ENCODE results near the gene DNAH1.

The DNAH1 gene

DNA sequence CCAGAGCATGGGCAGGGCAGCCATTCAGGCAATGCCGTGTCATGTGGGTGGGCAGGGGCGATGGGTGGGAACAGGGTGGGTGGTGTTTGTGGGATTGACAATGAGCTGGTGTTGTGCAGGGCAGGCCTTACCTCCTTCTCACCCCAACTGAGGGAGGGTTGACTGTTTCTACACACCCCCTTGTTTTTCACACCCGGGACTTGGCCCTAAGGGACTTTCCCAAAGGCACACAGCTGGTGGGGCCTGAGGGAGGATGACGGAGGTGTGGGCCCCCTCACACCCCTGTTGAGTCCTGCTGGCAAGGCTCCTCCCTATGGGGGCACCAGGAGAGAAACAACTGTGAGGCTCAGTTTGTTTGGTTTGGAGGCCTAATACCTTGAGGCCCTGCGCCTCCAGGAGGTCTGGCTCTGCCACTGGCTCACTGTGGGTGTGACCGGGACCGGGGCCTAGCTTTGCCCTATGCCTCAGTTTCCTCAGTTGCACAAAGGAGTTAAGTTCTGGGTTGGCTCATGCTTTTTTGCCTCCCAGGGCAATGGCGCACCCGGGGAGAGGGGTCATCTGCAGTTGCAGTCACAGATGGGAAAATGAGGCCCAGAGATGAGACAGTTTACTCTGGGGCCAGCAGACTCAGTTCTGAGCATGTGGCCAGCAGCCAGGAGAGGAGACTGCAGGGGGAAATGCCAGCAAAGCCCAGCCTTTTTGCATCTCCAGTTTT lies 5.1 kb upstream of the DNAH1 start:
- DNase-seq (ENCODE audit: low read depth in 3 of 3), result peak in 2 of 3 experiments; percentile 5 to 17

DNA sequence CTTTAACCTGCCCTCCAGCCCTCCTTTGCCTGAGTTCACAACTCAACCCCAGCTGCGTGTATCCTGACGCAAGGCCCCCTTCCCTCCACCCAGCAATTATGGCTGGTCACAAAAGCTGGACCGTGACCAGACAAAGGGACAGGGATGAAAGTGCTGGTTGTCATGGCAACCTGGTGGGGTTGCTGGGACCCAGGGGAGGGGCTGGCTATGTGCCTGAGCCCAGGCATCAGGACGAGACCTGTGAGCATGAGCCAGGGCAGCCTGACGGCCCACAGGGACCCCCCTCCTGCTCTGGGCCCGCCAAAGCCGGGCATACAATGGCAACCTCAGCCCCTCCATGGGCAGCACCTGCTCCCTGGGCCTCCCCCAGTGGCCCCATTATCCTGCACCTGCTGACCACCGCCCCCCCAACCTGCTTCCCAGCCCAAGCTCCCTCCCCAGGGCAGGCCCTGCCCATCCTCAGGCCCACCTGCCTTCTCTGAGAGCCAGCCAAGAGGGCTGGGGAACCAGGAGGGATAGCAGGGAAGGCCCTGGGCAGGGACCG lies 4.5 kb upstream of the DNAH1 start:
- DNase-seq (ENCODE audit: low read depth in 3 of 3), result no peak

DNA sequence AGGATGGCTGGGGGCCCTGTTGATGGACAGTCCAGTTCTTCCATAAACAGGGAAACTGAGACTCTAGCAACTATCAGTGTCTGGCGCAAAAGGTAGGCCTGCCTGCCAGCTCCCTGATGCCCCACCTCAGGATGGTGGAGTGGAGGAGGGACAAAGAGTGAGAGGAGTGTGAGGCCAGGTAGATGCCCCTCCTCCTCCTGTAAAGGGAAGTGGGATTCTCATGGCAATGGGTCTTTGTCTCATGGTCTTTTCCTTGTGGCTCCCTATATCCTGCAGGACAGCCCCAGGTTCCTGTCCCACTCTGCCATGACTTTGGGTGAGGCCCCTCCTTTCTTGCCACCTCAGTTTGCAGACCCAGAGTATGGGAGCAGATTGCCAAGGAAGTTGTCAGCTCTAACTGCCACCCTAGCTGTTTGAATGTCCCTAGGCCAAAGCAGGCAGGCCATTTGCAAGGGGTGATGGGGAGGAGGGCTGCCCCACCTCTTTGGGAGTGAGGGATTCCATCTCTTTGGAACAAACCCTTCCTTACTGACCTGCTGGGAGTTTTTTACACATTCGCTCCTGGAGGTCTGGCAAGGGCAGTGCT lies 2.8 kb upstream of the DNAH1 start:
- no peak for DNase-seq (ENCODE audit: low read depth in 3 of 3)

DNA sequence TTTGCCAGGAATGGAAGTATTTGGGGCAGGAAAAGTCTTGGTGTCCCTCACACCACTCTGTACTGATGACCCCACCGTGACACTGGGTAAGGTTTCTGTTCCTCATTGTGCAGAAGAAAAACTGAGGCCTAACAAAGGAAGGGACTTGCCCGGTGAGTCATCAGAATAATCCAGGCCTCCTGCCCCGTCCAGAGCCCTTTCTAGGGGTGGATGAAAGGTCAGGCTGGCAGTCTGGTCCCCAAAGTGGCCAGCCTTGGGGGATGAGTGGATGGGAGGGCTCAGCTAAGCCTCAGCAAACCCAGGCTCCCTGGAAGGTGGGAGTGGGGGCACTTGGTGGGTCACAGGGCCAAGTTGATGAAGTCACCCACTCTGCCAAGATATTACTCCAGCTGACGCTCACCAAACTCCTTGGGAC lies 2.3 kb upstream of the DNAH1 start:
- DNase-seq (ENCODE audit: low read depth in 3 of 3), result no peak

DNA sequence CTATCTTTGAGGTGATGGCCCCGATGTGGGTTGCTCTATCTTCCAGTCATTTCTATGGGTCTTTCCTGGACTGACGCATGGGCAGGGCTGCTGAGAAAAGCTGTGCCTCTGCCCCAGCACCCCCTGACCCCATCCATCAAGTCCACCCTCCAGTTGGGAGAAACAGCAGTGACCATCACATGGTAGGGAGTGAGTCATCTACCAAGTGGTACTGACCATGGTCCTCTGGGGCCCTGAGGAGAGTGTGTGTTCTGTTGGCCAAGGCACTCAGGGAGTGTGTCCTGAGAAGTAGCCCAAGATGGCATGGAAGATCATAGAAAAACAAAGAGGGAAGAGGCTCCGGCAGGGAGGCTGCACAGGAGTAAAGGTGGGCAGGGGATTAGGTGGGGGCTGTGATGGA lies 1.6 kb upstream of the DNAH1 start:
- DNase-seq (ENCODE audit: low read depth in 3 of 3), result no peak

DNA sequence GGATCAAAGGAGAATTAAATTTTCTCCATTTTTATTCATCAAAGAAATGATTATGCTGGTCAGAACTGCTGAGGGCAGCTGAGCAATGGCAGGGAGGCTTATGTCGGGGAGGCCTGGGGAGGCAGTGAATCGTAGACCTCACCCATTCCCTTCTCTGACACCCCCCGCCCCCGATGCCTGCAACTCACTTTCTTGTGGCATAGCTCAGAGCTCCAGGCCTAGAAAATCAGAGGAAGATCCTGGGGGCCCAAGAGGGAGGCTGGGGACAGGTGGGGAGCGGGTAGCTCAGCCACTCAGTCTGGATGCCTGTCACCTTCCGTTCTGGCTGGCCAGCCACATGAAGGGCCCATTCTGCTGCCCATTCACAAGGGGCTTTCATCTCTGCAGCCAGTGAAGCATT lies 1.1 kb upstream of the DNAH1 start:
- no peak for DNase-seq (ENCODE audit: low read depth in 3 of 3)

DNA sequence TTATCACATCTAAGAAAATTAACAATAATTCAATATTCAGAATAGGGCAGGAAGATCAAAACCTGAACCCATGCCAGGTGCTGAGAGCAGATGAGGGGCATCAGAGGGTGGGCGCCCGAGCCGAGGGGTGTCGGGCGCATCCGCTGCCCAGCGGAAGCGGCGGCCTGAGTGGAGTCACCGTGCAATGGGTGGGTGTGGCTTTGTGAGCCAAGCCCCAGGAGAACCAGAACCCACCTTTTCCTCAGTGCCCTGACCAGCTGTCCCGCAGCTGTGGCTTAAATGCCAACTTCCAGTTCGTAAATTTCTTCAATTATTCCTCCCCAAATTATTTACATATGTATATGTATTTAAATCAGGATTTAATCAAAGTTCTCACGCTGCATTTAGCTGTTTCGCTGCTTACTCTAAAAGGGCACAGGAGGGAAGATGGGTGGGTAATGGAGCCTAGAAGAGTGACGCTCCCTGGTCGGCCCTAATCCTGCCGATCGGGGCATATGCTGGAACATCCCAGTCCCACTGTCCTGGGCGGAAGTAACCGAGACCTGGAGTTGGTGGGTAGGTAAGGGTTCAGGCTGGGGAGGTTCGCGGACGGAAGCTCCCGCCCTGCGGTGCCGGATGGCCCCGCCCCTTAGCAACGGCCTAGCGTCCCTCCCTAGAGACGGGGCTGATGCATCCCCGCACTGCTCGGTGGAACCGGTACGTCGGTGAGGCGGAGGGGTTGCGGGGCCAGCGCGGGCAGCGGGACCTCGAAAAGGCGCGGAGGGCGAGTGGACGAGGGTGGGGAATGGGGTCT lies 1.3 kb downstream of the DNAH1 start:
- peak; percentile 35 to 49 (median 46) for DNase-seq (ENCODE audit: low read depth in 3 of 3)

DNA sequence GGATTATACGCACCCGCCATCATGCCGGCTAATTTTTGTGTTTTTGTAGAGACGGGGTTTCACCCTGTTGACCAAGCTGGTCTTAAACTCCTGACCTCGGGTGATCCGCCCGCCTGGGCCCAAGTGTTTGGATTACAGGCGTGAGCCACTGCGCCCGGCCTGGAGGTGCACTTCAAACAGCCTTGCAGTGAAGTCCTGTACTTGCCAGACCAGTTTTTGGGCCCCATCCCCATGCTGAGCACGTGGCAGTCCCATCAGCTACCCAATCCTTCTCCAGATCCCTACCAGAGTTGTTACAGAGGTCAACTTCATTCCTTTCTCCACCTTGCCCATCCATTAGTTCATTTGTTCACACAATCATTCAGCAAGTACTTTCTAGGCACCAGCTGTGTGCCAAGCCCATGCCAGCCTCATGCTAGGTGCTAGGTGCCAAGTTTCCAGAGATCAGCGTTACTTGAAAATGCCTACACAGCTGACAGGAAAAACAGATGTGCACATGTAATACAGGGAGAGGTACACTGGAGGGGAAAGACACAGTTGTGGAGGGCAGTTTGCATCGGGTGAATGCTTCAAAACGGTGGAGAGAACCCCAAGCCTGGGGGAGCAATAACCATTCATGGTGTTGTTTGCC lies 2.2 kb downstream of the DNAH1 start:
- DNase-seq (ENCODE audit: low read depth in 3 of 3), result no peak

DNA sequence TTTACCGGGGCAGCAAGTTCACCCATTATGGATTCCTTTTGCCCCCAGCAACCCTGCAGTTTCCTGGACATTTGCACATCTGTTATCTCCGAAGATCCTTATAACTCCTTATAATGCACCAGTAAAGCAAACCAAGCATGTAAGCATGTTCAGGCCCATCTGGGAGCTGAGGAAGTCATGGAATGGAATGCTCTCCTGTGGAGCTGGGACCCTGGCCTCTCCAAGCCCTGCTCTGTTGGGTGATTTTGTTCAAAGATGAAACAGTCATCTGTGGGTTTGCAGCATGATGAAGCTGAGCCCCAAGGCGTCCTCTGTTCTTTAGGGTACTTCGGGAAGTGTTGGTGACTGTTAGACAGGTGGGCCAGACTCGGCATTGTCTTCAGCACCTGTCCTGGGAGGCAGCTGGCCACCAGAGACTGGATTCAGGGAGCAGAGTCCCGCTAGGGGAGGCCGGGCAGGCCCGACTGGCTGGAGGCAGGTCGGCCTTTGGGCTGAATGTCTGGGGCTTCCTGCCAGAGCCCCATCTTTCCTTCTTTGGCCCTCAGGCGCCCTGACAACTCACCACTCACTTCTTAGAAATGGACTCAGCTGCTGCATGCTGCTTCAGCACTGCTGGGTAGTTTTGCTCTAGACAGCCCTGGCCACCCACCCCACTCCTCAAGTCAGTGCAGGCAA lies 3.9 kb downstream of the DNAH1 start:
- DNase-seq (ENCODE audit: low read depth in 3 of 3), result no peak

DNA sequence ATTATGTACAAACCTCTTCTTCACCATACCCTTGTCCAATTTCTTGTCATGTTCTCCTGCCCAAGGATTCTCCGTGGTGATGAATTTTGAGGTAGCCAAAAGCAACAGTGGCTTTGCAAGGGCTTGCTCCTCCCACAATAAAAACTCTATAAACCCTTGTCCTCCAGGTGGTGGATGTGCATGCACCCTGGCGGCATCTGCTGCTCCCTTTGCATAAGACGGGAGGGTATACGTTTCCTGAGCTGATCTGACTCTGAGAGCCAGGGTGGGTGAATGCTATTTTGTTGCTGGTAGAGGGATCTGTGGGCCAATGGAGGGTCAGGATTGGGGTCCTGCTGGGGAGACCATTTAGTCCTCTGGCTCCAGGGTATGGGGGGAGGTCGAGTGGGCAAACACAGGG lies 5.4 kb downstream of the DNAH1 start:
- no peak for DNase-seq (ENCODE audit: low read depth in 3 of 3)

DNA sequence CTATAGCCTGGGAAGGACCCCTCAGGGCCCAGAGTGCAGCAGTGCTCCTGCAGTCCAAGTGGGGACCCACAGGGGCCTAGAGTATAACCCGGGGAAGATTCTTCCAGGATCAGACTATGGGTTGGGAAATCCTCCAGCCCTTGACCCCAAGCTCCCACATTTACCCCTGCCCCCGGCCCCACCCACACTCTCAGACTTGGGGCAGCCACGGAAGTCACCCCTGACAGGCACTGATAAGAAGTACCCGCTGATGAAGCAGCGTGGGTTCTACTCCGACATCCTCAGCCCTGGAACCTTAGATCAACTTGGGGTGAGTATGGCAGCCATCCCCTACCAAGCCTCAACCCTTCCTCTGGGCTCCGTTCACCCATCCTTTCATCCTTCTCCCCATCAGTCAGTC lies 6.3 kb downstream of the DNAH1 start:
- no peak for DNase-seq (ENCODE audit: low read depth in 3 of 3)

DNA sequence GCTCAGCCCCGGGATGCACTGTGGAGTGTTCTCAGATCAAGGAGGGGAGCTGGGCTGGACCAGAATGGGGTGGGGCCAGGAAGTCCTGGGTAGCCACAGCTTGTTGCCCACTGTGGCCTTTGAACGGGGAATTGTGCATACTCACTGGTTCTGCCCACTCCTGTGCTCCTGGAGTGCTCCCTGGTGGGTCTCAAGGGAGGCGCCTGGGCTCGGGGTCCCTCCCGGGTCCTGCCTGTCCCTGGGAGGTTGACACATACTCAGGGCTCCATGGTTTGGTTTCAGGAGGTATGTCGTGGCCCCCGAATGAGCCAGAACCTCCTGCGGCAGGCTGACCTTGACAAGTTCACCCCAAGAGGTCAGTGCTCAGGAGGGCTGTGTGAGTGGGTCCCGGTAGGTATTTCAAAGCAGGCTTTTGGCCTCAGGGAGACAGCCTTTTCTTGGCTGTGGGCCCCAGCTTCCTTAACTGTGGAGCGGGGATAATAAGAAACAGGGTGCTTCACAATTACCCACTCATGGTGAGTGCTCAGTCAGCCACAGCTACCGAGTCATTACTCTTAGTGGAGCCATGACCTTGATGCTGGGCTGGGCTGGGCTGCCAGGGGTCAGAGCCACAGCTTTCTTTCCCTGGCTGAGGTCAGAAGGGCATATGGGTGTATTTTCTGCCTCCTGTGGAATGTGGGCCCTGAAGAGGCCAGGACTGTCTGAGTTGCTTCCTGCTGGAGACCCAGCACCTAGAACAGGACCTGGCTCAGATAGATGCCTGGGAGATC lies 7.6 kb downstream of the DNAH1 start:
- DNase-seq (ENCODE audit: low read depth in 3 of 3), result no peak

DNA sequence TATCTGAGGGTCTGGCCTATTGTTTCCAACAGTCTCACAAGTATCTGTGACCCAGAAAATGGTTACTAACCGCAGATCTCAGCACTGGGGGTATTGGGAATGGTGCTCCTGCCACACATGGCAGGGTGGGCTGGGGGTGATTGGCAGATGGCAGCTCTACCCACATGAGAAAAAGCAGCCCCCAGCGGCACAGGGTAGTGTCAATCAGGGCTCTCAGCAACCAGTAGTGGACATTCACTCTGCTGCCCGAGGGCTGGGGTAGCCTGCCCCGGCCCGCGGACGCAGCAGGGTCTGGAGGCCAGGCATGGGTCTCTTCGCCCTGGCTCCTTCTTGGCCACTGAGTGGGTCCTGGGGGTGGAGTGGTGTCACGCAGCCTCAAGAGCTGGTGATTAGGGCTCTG lies 8.6 kb downstream of the DNAH1 start:
- no peak for DNase-seq (ENCODE audit: low read depth in 3 of 3)

DNA sequence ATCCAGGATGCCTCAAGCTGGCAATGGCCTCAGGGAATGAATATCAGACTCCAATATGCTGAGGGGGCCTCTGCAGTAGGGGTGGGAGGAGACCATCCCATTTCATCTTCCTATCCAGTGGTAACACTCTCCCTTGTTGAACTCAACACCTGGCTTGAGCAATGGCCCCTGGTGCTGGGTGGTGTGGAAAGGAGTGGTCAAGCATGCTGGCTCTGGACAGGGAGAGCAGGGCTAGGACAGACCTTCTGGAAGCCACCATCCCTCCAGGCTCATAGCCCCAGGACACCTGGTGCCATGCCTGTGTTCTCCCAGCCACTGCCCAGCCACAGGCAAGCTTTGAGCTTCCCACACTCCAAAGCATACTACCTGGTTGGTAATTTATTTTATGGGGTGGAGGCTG lies 9.6 kb downstream of the DNAH1 start:
- no peak for DNase-seq (ENCODE audit: low read depth in 3 of 3)

DNA sequence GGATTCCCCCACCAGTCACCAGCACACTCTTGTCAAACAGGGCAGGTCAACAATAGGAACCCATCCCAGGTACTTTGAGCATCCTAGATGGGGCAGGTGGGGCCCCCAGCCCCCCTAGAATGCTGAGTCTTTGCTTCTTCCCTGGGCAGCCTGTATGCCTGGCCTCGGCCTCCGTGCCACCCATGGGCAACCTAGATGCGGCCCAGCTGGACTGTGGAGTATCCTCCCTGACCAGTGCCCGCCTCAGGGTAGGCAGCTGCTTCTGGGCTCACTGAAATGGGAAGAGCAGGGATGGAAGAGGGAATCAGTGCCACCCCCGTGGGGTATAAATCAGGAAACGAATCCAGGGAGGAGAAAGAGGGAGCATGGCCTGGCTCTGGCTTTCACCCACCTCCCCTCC lies 10.9 kb downstream of the DNAH1 start:
- no peak for DNase-seq (ENCODE audit: low read depth in 3 of 3)

DNA sequence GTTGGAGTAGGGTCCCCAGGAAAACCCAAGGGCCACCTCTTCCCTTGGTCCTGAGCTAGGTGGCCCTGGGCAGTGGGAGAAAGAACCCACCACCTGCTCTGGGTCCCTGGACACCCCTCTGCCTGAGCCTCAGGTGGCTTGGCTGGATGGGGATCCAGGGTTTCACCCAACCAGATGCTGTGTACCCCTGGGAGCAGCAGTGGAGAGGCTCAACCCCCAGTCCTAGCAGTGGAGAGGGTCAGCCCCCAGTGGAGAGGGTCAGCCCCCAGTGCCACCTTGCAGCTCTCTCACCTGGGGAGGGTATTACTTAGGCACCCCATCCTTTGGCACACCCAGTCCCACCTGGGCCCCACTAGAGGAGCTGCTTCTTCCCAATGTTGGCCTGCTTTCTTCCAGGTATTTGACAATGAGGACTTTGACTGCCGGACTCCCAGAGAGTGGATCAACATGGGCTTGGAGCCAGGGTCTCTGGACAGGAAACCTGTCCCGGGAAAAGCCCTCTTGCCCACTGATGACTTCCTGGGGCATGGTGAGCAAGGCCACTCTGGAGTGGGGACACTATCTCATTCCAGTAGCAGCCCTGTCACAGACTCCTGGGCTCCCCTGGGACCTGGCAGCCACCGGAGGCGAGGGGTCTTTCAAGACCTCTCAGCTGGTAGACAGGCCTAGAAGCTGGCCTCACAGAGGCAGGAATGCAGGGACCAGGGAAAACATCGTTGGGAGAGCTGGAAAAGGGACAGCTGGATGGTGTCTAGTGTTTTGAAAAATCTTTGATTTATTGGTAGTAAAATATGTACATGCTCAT lies 11.6 kb downstream of the DNAH1 start:
- no peak for DNase-seq (ENCODE audit: low read depth in 3 of 3)

DNA sequence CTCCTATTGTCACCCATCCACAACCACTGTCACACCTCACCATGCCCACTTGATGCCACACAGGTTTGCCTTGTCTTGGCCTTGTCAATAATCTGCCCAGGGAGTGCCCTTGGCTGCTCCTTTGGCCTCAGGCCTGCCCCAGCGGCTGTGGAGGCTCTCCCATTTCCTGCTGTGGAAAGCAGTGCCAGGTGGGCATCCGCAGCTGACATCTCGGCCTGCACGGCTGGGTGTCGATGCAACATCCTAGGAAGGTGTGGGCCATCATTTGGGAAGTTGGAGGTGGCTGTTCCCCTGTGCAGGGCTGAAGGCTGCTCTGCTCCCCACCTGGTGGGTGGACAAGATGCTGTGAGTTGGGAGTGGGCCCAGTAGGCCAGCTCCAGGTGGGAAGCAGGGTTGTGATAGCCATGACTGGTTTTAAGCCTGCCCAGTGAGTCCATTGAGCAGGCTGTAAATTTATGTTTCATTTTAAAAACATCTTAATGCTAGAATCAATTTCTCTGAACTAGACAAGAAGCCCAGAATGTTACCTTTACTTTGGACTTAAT lies 12.5 kb downstream of the DNAH1 start:
- no peak for DNase-seq (ENCODE audit: low read depth in 3 of 3)

DNA sequence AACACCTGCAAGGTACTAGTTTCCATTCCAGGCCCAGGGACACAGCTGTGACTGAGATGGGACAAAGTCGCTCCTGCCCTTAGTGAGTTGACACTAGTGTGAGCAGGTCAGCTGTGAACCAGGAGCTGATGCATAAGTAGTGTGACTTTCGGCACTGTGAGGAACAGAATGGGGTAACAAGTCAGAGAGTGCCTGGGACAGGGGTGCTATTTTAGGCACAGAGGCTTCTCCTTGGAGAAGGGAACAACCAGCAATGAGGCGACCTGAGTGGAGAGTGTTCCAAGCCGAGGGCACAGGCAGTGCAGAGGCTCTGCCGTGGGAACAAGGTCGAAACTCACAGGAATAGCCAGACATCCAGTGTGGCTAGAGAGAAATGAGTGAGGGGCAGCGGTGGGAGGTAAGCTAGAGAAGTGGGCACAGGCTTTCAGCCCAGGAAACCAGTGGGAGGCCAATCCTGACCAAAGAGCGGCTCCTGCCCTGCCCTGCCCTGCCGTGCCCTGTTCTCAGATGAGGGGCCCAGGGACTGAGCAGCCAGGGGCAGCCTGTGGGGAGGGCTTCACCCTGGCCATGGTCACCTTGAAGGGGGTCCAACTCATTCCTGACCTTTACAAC lies 14.2 kb downstream of the DNAH1 start:
- no peak for DNase-seq (ENCODE audit: low read depth in 3 of 3)

DNA sequence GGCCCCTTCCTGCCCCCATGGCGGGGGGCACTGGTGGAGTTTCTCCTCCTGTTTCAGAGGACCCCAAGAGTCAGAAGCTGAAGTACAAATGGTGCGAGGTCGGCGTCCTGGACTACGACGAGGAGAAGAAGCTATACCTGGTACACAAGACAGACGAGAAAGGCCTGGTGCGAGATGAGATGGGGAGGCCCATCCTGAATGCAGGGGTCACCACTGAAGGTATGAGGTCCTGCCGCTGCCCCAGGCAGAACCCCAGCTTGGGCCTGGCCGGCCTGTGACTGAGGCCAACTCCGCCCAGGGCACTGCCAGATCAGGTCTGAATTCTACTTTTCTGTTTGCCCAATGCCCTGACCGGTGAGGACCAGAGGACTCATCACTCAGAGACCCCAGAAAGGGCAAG lies 15.0 kb downstream of the DNAH1 start:
- no peak for DNase-seq (ENCODE audit: low read depth in 3 of 3)

All from stimulated activated CD4-positive, alpha-beta T cell treated with anti-CD3 and anti-CD28 coated beads, TNF-alpha, amount 100 ng/mL, for 4 hours (primary cell).